Thyroid gland (tissue), 4 donors: ENCODE results near the gene CCDC154.

Experiments
- CTCF ChIP-seq, 6 experiments: fragments of 200-600 bp in 3 of 6; fragments of 450-650 bp in 3 of 6; sonication (generic) in 3 of 6; IDR thresholded peaks; one replicate each; pipeline ENCODE4 v1.5.1; 2016 to 2019; ENCODE audit warnings: antibody characterized with exemption in 6 of 6, mild to moderate bottlenecking in 2 of 6, inconsistent platforms in 1 of 6, moderate library complexity in 1 of 6
- POLR2A ChIP-seq, 2 donors: fragments of 450-650 bp; IDR thresholded peaks; one replicate each; pipeline ENCODE4 v1.6.1; 2017; ENCODE audit warnings: antibody characterized with exemption in 2 of 2, mild to moderate bottlenecking in 2 of 2, moderate library complexity in 1 of 2

- TF ChIP-seq CTCF (IDR thresholded peaks at IDR 0.05) (no peak), POLR2A (IDR thresholded peaks at IDR 0.05) (no peak)
Observed at GRCh38 chr16:1408171-1408837, 36.1 kb downstream of the CCDC154 start.
